ENCODE measurements around the gene VPS54.
"Not testable (repeated sequence)": the region's sequence is repeated elsewhere in the genome, so short reads cannot be mapped to it uniquely, and the experiment has no call there.

The VPS54 gene

DNA sequence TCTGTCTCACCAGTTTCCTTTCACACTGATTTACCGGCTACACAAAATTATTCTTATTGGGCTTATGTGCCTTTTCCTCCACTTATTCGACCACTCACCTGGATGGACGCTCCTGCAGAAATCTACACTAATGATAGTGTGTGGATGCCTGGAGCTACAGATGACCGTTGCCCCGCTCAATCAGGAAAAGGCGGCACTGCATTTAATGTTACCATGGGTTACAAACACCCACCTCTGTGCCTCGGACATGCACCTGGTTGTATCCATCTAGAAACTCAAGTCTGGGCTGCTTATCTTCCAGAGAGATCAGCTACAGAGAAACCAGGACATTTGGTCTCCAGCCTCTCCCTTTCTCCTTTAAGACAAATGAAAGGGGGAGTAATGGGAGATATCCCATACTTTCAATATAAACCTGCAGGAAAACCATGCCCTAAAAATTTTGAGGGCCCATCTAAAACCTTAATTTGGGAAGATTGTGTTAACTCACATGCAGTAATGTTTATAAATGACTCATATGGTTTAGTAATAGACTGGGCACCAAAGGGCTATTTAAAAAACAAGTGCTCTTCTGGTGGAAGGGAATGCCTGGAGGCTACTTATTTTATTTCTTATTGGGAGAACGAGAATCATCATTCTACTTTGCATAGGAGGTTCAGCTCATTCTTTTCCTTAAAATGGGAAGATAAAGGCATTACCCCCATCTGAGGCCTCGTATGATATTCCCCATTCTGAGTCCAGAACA, 24.7 kb downstream of the VPS54 start:
- in situ Hi-C loops (cut with HindIII; ENCODE audit: low sequenced_read_pairs), result not testable (repeated sequence)

DNA sequence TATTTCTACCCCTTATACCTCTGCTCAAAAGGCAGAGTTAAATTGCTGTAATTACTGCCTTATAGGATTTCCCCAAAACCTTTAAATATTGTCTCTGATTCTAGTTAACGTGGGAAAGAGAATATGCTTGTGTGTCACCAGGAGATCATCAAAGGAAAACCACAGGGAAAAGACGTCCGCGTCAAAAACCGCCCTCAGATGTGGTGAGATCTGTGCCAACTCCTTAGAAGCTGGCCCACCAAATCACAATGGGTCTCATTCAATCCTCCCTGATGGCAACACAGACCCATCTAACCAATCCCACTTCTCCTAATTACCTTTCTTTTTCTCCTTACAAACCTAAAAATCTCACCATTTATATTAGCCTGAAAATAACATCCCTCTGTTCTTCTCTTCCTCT, 25.4 kb downstream of the VPS54 start:
- in situ Hi-C loops (cut with HindIII; ENCODE audit: low sequenced_read_pairs), result no loop called here

DNA sequence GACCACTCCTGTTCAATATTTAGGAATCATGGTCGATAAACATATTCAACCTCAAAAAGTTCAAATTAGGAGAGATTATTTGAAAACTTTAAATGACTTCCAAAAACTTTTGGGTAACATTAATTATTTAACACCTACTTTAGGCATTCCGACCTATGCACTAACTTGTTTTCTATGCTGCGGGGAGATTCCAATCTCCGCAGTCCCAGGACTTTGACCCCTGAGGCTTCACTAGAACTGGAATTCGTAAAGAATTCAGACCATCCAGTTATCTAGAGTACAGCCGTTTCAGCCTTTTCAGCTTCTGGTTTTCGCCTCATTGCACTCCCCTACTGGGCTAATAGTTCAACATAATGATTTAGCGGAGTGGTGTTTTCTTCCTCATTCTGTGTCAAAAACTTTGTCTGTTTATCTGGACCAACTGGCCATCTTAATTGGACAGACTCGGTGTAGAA, 26.1 kb downstream of the VPS54 start:
- in situ Hi-C loops (cut with HindIII; ENCODE audit: low sequenced_read_pairs), result not testable (repeated sequence)

GRCh38 chr2:63992061-63992685, 27.1 kb downstream of the VPS54 start:
- in situ Hi-C loops (cut with HindIII; ENCODE audit: low sequenced_read_pairs), result no loop called here

DNA sequence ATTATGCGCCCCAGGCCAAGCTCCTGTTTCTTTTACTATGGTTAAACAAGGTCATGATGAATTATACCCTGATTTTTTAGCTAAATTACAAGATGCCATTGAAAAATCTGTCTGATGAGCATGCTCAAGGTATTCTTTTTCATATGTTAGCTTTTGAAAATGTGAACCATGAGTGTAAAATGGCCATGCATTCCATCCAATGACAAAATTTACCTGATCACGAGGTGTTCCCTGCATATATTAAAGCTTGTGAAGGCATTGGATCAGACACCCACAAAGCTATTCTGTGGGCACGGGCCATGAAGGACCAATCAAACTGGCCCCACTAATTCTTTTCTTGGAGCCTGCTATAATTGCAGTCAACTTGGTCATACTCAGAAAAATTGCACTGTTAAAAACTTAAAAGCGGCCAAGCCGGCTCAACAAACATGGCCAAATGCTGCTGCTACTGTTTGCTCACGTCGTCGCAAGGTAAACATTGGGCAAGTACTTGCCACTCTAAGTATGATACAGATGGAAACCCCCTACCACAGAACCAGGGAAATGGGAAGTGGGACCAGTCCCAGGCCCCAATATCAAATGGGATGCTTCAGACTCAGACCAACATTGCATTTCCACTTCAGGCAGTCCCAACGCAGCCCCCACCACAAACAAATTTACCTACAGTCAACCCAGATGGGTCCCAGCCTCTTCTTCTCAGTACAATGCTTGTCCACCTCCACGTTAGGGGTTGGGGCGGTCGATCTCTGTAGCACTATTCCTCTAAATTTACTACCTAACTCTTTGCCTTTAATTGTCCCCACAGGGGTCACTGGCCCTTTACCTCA, 27.8 kb downstream of the VPS54 start:
- in situ Hi-C loops (cut with HindIII; ENCODE audit: low sequenced_read_pairs), result not testable (repeated sequence)

GRCh38 chr2:63990072-63990471, 29.2 kb downstream of the VPS54 start:
- in situ Hi-C loops (cut with HindIII; ENCODE audit: low sequenced_read_pairs), result no loop called here

GRCh38 chr2:63988842-63989436, 30.3 kb downstream of the VPS54 start:
- in situ Hi-C loops (cut with HindIII; ENCODE audit: low sequenced_read_pairs), result not testable (repeated sequence)

- in situ Hi-C loops (cut with HindIII; ENCODE audit: low sequenced_read_pairs), result no loop called here
These were observed 34.4 kb downstream of the VPS54 start for GRCh38 chr2:63984606-63985359.

GRCh38 chr2:63983986-63984605, 35.1 kb downstream of the VPS54 start:
- in situ Hi-C loops (cut with HindIII; ENCODE audit: low sequenced_read_pairs), result no loop called here

DNA sequence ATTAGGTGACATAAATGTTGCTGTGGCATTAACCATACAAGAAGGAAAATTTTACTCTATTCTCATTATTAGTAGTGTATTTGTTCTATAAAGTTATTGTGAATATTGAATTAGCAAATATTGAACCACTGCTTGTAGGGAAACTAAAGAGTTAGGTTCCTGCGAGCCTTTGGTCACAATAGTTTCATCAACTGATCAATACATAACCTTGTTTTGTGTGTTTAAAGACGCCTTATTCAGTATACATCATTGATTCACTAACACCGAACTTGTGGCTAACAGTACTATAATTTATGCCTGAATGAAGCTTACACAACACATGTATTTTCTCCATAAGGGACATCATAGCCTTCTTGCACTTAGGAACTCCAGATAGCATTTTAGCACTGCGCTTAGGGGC, 36.9 kb downstream of the VPS54 start:
- in situ Hi-C loops (cut with HindIII; ENCODE audit: low sequenced_read_pairs), result no loop called here

- in situ Hi-C loops (cut with HindIII; ENCODE audit: low sequenced_read_pairs), result no loop called here
These were observed 37.5 kb downstream of the VPS54 start for GRCh38 chr2:63981702-63982103.

- in situ Hi-C loops (cut with HindIII; ENCODE audit: low sequenced_read_pairs), result no loop called here
These were observed 38.4 kb downstream of the VPS54 start for GRCh38 chr2:63980794-63981193.

- in situ Hi-C loops (cut with HindIII; ENCODE audit: low sequenced_read_pairs), result no loop called here
These were observed 41.3 kb downstream of the VPS54 start for GRCh38 chr2:63977904-63978303.

DNA sequence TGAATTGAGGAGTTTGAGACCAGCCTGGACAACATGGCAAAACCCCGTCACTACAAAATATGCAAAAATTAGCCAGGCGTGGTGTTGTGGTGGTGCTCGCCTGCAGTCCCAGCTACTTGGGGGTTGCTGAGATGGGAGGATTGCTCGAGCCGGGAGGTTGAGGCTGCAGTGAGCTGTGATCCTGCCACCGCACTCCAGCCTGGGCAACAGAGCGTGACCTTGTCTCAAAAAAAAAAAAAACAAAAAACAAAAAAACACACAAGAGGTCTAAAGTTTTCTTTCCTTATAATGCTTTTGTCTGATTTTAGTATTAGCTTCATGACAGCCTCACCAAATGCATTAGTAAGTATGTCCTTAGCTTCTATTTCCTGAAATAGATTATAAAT, 43.1 kb downstream of the VPS54 start:
- in situ Hi-C loops (cut with HindIII; ENCODE audit: low sequenced_read_pairs), result no loop called here

GRCh38 chr2:63975437-63976124, 43.6 kb downstream of the VPS54 start:
- in situ Hi-C loops (cut with HindIII; ENCODE audit: low sequenced_read_pairs), result no loop called here

DNA sequence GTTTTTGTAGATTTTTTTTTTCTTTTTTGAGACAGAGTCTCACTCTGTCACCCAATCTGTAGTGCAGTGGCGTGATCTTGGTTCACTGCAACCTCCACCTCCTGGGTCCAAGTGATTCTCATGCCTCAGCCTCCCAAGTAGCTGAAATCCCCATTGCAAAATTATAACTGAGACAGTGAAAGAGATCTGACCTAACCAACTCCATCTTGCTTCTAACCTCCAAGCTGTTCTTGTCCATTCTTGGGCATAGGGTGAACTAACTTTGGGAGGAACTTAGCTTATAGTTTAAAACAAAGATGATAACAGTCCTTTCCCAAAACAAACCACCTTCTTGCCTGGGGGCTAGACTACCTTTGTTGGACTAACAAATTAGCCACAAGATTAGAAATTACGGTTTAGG, 44.2 kb downstream of the VPS54 start:
- in situ Hi-C loops (cut with HindIII; ENCODE audit: low sequenced_read_pairs), result not testable (repeated sequence)

GRCh38 chr2:63962186-63962585, 57.0 kb downstream of the VPS54 start:
- in situ Hi-C loops (cut with HindIII; ENCODE audit: low sequenced_read_pairs), result no loop called here

DNA sequence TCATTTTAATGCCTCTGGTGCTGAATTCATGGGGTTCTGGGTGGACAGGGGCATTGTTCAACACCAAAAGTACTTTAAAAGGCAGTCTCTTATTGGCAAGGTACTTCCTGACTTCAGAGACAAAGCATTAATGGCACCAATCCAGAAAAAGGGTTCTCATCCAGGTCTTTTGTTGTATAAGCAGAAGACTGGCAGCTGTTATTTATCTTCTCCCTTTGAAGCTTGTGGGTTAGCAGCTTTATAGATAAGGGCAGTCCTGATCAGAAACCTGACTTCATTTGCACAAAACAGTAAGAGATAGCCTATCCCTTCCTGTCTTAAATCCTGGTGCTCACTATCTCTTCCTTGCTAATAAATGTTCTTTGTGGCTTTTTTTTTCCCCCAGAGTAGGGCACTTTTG, 68.8 kb downstream of the VPS54 start:
- in situ Hi-C loops (cut with HindIII; ENCODE audit: low sequenced_read_pairs), result no loop called here

DNA sequence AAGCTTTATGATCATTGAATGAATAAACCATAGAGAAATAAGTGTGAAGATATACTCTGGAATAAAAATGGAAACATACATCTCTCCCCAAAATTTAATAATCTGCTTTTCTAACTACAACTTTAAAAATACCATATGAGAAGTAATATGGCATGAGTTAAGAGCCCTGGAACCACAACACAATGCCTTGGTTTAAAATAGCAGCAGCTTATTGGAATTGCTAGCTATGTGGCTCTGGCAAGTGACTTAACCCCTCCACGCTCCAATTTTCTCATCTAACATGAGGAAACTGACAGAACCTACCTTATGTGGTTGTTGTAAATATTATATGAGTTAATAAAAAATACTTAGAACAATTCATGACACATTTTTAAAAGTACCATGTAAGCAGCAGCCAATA, 76.4 kb downstream of the VPS54 start:
- in situ Hi-C loops (cut with HindIII; ENCODE audit: low sequenced_read_pairs), result no loop called here

- in situ Hi-C loops (cut with HindIII; ENCODE audit: low sequenced_read_pairs), result not testable (repeated sequence)
These were observed 87.1 kb downstream of the VPS54 start for GRCh38 chr2:63932104-63932503.

Measured in DLD1 (cell line).